HepG2 (cell line): ENCODE measurements around the gene NANOG. TPM values are rescaled to one million over a fixed set of nuclear protein-coding genes. Genes with fewer than 3 reads are reported as not detected.

ENCODE experiments used
- DBP ChIP-seq: sonication (generic); formaldehyde crosslinking; IDR thresholded peaks from 2 replicates; pipeline ENCODE4 v1.4.0; 2020; ENCODE audit warnings: missing genetic modification reagents; ENCODE audit errors: not compliant biosample characterization
- GATAD1 ChIP-seq: IDR thresholded peaks from 2 replicates; pipeline ENCODE4 v1.6.1; 2016; ENCODE audit warnings: missing genetic modification reagents, missing compliant biosample characterization
- HIC2 ChIP-seq: sonication (generic); formaldehyde crosslinking; IDR thresholded peaks from 2 replicates; pipeline ENCODE4 v1.9.0; 2022; ENCODE audit warnings: low read depth, missing genetic modification reagents
- HNRNPK ChIP-seq: fragments of 200-400 bp; formaldehyde crosslinking; IDR thresholded peaks from 2 replicates; pipeline ENCODE4 v1.6.1; 2018; ENCODE audit warnings: low read length, low read depth, moderate library complexity, mild to moderate bottlenecking; ENCODE audit not compliant: poor library complexity, severe bottlenecking
- NFIB ChIP-seq: sonication (generic); formaldehyde crosslinking; IDR thresholded peaks from 2 replicates; pipeline ENCODE4 v1.9.0; 2021; ENCODE audit warnings: missing genetic modification reagents, mild to moderate bottlenecking, borderline replicate concordance
- NFYC ChIP-seq: IDR thresholded peaks from 2 replicates; pipeline ENCODE4 v1.6.1; 2016; ENCODE audit warnings: missing genetic modification reagents, missing compliant biosample characterization
- NR0B2 ChIP-seq: sonication (generic); formaldehyde crosslinking; IDR thresholded peaks from 2 replicates; pipeline ENCODE4 v1.4.0; 2020; ENCODE audit warnings: mild to moderate bottlenecking, missing genetic modification reagents
- PRMT3 ChIP-seq: sonication (generic); formaldehyde crosslinking; IDR thresholded peaks from 2 replicates; pipeline ENCODE4 v1.8.1; 2022; ENCODE audit warnings: low read depth, mild to moderate bottlenecking, moderate library complexity, missing genetic modification reagents, borderline replicate concordance
- SAP130 ChIP-seq: IDR thresholded peaks from 2 replicates; pipeline ENCODE4 v1.6.1; 2016; ENCODE audit warnings: low read depth
- SP5 ChIP-seq: IDR thresholded peaks from 2 replicates; pipeline ENCODE4 v1.6.1; 2016; ENCODE audit warnings: low read depth, borderline replicate concordance
- WIZ ChIP-seq: sonication (generic); formaldehyde crosslinking; IDR thresholded peaks from 2 replicates; pipeline ENCODE4 v1.5.1; 2020; ENCODE audit warnings: mild to moderate bottlenecking, missing genetic modification reagents
- ZBTB43 ChIP-seq: sonication (generic); formaldehyde crosslinking; conservative IDR thresholded peaks from 2 replicates; pipeline ENCODE4 v1.4.0; 2020; ENCODE audit warnings: missing genetic modification reagents
- ZNF138 ChIP-seq: sonication (generic); formaldehyde crosslinking; IDR thresholded peaks from 2 replicates; pipeline ENCODE4 v1.5.0; 2020; ENCODE audit warnings: mild to moderate bottlenecking, low read depth, missing genetic modification reagents
- ZNF263 ChIP-seq: sonication (generic); formaldehyde crosslinking; IDR thresholded peaks from 2 replicates; pipeline ENCODE4 v1.4.0; 2020; ENCODE audit warnings: missing genetic modification reagents
- ZNF331 ChIP-seq: sonication (generic); formaldehyde crosslinking; IDR thresholded peaks from 2 replicates; pipeline ENCODE4 v1.4.0; 2020; ENCODE audit warnings: missing genetic modification reagents
- ZNF614 ChIP-seq: IDR thresholded peaks from 2 replicates; pipeline ENCODE4 v1.6.1; 2018; ENCODE audit warnings: missing biosample characterization, missing genetic modification reagents, inconsistent platforms, borderline replicate concordance
- ZZZ3 ChIP-seq: sonication (generic); formaldehyde crosslinking; IDR thresholded peaks from 2 replicates; pipeline ENCODE4 v1.4.0; 2020; ENCODE audit warnings: missing genetic modification reagents, mild to moderate bottlenecking, borderline replicate concordance
- polyA plus RNA-seq, 8 experiments: library from polyadenylated mRNA; depleted of rRNA in 3 of 8; stranded (reverse) in 7 of 8; unstranded in 1 of 8; fragments of >200 nt; fragmentation: Illumina TruSeq in 4 of 8; extraction: Trizol in 4 of 8; gene quantifications; 2 replicates each; pipeline versions ENCODE4 v1.2.1 to v1.2.3, GENCODE V29; 2011 to 2016; ENCODE audit warnings: low read depth in 4 of 8, missing spikeins in 1 of 8, mixed read lengths in 1 of 8; ENCODE audit not compliant: insufficient read depth in 1 of 8
- total RNA-seq, 5 experiments: library from RNA; depleted of rRNA; stranded (reverse); fragments of >200 nt; fragmentation: Illumina TruSeq; extraction: Trizol; gene quantifications; 2 replicates each; pipeline ENCODE4 v1.2.3, GENCODE V29; 2016; ENCODE audit warnings: low read depth in 1 of 5
- TF ChIP-seq, protein P1 (sequence below): IDR thresholded peaks from 2 replicates; pipeline ENCODE4 v1.4.0; 2020; ENCODE audit warnings: mild to moderate bottlenecking, missing genetic modification reagents
- TF ChIP-seq, protein P2 (sequence below): sonication (generic); formaldehyde crosslinking; IDR thresholded peaks from 2 replicates; pipeline ENCODE4 v1.5.0; 2020; ENCODE audit warnings: mild to moderate bottlenecking, missing genetic modification reagents

NANOG gene
- total and polyA plus RNA-seq, 2 of the 13 experiments (the other 11 are each of a cell fraction or from before 2014, with no cell fraction given), result 0.04 to 0.24 TPM

DNA sequence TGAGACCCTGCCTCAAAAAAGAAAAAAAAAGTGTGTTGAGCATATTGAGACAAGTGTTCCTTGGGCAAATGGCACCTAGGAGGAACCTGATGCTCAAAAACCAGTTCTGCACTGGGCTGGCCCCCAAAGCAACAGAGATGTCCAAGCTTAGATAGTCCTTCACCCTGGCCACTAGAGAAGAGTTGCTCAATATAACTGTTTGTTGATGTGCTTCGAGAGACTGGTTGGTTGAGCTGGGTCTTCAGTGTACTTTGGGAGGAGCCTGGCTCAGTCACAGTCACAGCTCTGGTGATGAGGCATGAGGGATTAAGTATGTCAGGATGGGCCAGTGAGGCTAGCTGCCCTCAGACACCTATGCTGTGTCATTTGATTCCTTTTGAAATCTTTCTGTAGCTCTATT is 45.5 kb downstream of the NANOG start (continued):
- TF ChIP-seq ZNF263 (CRISPR knock-in tag), result peak; percentile 20; the same call in 1 of the 2 replicates
- TF ChIP-seq ZNF331, result 0 out of 2 replicates have a peak, but pooled peaks have one; percentile 21
- no peak for TF ChIP-seq GATAD1 (CRISPR knock-in tag)
- no peak for TF ChIP-seq ZBTB43
- peak; percentile 71; the same call in 1 of the 2 replicates for TF ChIP-seq SP5 (CRISPR knock-in tag)
- peak; percentile 28; the same call in 1 of the 2 replicates for TF ChIP-seq SAP130 (CRISPR knock-in tag)
- TF ChIP-seq, protein P1, sequence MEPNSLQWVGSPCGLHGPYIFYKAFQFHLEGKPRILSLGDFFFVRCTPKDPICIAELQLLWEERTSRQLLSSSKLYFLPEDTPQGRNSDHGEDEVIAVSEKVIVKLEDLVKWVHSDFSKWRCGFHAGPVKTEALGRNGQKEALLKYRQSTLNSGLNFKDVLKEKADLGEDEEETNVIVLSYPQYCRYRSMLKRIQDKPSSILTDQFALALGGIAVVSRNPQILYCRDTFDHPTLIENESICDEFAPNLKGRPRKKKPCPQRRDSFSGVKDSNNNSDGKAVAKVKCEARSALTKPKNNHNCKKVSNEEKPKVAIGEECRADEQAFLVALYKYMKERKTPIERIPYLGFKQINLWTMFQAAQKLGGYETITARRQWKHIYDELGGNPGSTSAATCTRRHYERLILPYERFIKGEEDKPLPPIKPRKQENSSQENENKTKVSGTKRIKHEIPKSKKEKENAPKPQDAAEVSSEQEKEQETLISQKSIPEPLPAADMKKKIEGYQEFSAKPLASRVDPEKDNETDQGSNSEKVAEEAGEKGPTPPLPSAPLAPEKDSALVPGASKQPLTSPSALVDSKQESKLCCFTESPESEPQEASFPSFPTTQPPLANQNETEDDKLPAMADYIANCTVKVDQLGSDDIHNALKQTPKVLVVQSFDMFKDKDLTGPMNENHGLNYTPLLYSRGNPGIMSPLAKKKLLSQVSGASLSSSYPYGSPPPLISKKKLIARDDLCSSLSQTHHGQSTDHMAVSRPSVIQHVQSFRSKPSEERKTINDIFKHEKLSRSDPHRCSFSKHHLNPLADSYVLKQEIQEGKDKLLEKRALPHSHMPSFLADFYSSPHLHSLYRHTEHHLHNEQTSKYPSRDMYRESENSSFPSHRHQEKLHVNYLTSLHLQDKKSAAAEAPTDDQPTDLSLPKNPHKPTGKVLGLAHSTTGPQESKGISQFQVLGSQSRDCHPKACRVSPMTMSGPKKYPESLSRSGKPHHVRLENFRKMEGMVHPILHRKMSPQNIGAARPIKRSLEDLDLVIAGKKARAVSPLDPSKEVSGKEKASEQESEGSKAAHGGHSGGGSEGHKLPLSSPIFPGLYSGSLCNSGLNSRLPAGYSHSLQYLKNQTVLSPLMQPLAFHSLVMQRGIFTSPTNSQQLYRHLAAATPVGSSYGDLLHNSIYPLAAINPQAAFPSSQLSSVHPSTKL (CRISPR knock-in tag), result 0 out of 2 replicates have a peak, but pooled peaks have one; percentile 8
- no peak for TF ChIP-seq WIZ (CRISPR knock-in tag)
- no peak for TF ChIP-seq NFIB
- 0 out of 2 replicates have a peak, but pooled peaks have one; percentile 18 for TF ChIP-seq NFYC (CRISPR knock-in tag)
- no peak for TF ChIP-seq DBP (CRISPR knock-in tag)
- no peak for TF ChIP-seq HNRNPK
- no peak for TF ChIP-seq ZNF138 (CRISPR knock-in tag)
- TF ChIP-seq, protein P2, sequence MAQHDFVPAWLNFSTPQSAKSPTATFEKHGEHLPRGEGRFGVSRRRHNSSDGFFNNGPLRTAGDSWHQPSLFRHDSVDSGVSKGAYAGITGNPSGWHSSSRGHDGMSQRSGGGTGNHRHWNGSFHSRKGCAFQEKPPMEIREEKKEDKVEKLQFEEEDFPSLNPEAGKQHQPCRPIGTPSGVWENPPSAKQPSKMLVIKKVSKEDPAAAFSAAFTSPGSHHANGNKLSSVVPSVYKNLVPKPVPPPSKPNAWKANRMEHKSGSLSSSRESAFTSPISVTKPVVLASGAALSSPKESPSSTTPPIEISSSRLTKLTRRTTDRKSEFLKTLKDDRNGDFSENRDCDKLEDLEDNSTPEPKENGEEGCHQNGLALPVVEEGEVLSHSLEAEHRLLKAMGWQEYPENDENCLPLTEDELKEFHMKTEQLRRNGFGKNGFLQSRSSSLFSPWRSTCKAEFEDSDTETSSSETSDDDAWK (CRISPR knock-in tag), result no peak
- TF ChIP-seq PRMT3 (CRISPR knock-in tag), result no peak
- TF ChIP-seq HIC2 (CRISPR knock-in tag), result no peak
- 0 out of 2 replicates have a peak, but pooled peaks have one; percentile 34 for TF ChIP-seq ZNF614 (CRISPR knock-in tag)
- no peak for TF ChIP-seq NR0B2 (CRISPR knock-in tag)
- no peak for TF ChIP-seq ZZZ3 (CRISPR knock-in tag)
